HL-60 (cell line): ENCODE results near the gene SPOUT1.

Experiments used
- DNase-seq, 2 experiments: peaks; one replicate each; pipeline ENCODE4 v3.0.0-alpha.2; 2010 to 2020; ENCODE audit warnings: low read depth in 1 of 2, low spot score in 1 of 2
- H3K27ac ChIP-seq: fragments of 250-450 bp; sonication (Bioruptor Pico); replicated peaks from 2 replicates; pipeline ENCODE4 v1.5.1; 2020; ENCODE audit warnings: mild to moderate bottlenecking, moderate library complexity
- H3K27me3 ChIP-seq: fragments of 250-450 bp; sonication (Bioruptor Pico); 2 replicates; pipeline ENCODE4 v1.5.1; 2021; ENCODE audit warnings: mild to moderate bottlenecking, moderate library complexity; ENCODE audit not compliant: insufficient read depth, poor library complexity, severe bottlenecking
- H3K4me3 ChIP-seq: replicated peaks from 2 replicates; pipeline ENCODE4 v1.5.1; 2011; ENCODE audit warnings: mild to moderate bottlenecking, control low read depth, low read length; ENCODE audit not compliant: insufficient read depth
- CTCF ChIP-seq: IDR thresholded peaks from one replicate; pipeline ENCODE4 v1.5.1; 2011; ENCODE audit warnings: low read length, control low read depth, inconsistent platforms; ENCODE audit not compliant: insufficient read depth
- GABPA ChIP-seq: IDR thresholded peaks from 2 replicates; pipeline ENCODE4 v1.6.1; 2012; ENCODE audit warnings: low read depth
- POLR2AphosphoS5 ChIP-seq: IDR thresholded peaks from 2 replicates; pipeline ENCODE4 v1.6.1; 2012; ENCODE audit warnings: low read depth
- SPI1 ChIP-seq: IDR thresholded peaks from 2 replicates; pipeline ENCODE4 v1.6.1; 2012; ENCODE audit warnings: low read depth, mild to moderate bottlenecking, borderline replicate concordance
- TF ChIP-seq, protein P1 (sequence below): IDR thresholded peaks from 2 replicates; pipeline ENCODE4 v1.6.1; 2012; ENCODE audit warnings: low read depth; ENCODE audit not compliant: insufficient replicate concordance

The SPOUT1 gene

GRCh38 chr9:128836509-128837145, 7.0 kb upstream of the SPOUT1 start:
- no peak overlapping the region for H3K4me3 ChIP-seq
- H3K27ac ChIP-seq, result no peak overlapping the region
- DNase-seq, result no peak
- H3K27me3 ChIP-seq, result no peaks in the 10 kb centered on the region
- TF ChIP-seq, protein P1, sequence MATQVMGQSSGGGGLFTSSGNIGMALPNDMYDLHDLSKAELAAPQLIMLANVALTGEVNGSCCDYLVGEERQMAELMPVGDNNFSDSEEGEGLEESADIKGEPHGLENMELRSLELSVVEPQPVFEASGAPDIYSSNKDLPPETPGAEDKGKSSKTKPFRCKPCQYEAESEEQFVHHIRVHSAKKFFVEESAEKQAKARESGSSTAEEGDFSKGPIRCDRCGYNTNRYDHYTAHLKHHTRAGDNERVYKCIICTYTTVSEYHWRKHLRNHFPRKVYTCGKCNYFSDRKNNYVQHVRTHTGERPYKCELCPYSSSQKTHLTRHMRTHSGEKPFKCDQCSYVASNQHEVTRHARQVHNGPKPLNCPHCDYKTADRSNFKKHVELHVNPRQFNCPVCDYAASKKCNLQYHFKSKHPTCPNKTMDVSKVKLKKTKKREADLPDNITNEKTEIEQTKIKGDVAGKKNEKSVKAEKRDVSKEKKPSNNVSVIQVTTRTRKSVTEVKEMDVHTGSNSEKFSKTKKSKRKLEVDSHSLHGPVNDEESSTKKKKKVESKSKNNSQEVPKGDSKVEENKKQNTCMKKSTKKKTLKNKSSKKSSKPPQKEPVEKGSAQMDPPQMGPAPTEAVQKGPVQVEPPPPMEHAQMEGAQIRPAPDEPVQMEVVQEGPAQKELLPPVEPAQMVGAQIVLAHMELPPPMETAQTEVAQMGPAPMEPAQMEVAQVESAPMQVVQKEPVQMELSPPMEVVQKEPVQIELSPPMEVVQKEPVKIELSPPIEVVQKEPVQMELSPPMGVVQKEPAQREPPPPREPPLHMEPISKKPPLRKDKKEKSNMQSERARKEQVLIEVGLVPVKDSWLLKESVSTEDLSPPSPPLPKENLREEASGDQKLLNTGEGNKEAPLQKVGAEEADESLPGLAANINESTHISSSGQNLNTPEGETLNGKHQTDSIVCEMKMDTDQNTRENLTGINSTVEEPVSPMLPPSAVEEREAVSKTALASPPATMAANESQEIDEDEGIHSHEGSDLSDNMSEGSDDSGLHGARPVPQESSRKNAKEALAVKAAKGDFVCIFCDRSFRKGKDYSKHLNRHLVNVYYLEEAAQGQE, result no peak
- TF ChIP-seq GABPA, result no peak
- no peak for TF ChIP-seq SPI1
- no peak for TF ChIP-seq POLR2AphosphoS5
- no peak for TF ChIP-seq CTCF

DNA sequence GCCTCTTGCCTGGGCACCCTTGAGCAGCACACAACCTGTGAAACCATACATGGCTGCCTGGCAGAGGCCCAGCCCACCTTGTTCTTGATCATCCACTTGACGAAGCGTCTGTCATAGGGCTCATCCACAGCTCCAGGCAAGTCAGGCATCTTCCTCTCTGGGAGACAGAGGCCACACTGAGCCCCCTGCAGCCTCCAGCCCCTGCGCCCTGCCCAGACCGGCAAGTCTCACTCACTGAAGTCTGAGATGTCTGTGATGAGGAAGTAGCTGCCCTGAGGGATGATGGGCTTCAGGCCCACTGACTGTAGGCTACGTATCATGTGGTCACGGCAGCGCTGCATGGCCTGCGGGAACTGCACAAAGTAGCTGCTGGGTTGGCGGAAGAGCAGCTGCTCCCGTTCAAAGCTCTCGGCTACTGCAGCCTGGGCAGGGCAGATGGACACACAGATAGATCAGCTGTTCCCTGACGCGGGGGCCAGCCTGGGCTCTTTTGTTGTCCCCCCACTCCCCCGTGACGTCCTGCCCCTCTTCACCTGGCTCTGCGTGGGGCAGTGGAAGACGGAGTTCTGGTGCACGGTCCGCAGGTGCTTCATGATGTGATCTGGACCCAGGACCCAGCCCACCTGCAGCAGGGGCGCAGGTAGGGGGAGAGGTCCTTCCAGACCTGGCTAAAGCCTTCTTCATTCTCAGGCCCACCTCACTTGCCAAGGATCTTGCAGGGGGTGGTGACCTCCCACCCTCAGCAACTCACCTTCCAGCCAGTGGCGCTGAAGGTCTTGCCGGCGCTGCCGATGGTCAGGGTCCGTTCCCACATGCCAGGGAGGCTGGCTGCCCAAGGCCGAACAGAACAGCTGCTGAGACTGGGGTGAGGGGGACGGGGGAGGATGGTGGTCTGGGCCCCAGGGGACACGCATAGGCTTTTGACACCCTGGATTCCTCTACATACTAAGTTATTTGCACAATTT, 5.9 kb upstream of the SPOUT1 start:
- no peak overlapping the region for H3K27ac ChIP-seq
- H3K4me3 ChIP-seq, result no peak overlapping the region
- H3K27me3 ChIP-seq, result no peaks in the 10 kb centered on the region
- TF ChIP-seq CTCF (no peak), POLR2AphosphoS5 (no peak), GABPA (no peak), SPI1 (no peak)
- TF ChIP-seq, protein P1, result no peak
- DNase-seq, result no peak

- Histone ChIP-seq H3K27ac (no peak overlapping the region), H3K4me3 (no peak overlapping the region), H3K27me3 (no peaks in the 10 kb centered on the region)
- DNase-seq, result no peak
- TF ChIP-seq SPI1 (no peak), GABPA (no peak), CTCF (no peak), POLR2AphosphoS5 (no peak)
- TF ChIP-seq, protein P1, result no peak
Observed at GRCh38 chr9:128833696-128834095, 4.1 kb upstream of the SPOUT1 start.
